ENCODE results near the gene POLR2F. TPM values are rescaled to one million over a fixed set of nuclear protein-coding genes. Genes with fewer than 3 reads are reported as not detected.
"Not testable (repeated sequence)": the region's sequence is repeated elsewhere in the genome, so short reads cannot be mapped to it uniquely, and the experiment has no call there.

POLR2F gene
- total RNA-seq, 1 donor from 2014 or later = 204 TPM

DNA sequence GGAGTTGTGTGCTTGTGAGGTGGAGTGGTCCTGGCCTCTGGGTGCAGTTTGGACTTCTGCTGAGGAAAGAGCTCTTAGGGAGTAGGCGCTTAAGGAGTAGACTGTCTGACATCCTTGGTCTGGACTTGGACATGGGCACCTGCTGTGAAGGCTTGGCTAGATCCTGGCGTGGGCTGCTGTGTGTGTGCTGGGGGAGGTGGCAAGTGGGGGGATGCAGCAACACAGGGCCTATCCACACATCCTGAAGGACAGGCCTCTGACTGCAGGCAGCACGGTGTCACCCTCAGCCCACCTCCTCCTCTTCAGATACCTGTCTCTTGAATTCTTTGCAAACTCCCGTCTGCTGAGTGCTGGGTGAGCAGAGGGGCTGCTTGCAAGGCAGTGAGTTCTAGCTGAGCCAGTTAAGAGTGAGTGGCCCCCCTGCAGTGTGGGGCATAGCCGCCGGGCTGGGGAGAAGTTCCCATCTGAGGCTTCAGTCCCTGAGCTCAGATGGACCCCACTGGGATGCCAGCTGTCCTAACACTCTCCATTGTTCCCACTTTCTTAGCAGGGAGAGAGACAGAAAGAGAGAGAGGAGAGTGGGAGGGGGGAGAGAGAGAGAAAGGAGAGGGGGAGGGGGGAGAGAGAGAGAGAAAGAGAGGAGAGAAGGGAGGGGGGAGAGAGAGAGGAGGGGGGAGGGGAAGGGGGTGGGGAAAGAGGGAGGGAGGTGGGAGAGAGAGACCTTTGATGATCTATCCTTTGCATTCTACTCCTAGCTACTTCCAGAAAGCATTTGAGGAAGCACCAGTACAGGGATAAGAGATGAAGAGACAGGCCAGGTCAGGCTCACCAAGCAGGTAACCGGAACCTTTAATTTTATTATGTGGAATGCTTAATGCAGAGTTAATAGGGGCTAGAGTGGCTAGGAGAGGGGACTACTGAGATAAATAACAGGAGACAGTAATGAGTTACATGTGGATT is 18.3 kb downstream of the POLR2F start:
- TF ChIP-seq, protein P1, sequence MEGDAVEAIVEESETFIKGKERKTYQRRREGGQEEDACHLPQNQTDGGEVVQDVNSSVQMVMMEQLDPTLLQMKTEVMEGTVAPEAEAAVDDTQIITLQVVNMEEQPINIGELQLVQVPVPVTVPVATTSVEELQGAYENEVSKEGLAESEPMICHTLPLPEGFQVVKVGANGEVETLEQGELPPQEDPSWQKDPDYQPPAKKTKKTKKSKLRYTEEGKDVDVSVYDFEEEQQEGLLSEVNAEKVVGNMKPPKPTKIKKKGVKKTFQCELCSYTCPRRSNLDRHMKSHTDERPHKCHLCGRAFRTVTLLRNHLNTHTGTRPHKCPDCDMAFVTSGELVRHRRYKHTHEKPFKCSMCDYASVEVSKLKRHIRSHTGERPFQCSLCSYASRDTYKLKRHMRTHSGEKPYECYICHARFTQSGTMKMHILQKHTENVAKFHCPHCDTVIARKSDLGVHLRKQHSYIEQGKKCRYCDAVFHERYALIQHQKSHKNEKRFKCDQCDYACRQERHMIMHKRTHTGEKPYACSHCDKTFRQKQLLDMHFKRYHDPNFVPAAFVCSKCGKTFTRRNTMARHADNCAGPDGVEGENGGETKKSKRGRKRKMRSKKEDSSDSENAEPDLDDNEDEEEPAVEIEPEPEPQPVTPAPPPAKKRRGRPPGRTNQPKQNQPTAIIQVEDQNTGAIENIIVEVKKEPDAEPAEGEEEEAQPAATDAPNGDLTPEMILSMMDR (IDR thresholded peaks at IDR 0.05) = no peak

DNA sequence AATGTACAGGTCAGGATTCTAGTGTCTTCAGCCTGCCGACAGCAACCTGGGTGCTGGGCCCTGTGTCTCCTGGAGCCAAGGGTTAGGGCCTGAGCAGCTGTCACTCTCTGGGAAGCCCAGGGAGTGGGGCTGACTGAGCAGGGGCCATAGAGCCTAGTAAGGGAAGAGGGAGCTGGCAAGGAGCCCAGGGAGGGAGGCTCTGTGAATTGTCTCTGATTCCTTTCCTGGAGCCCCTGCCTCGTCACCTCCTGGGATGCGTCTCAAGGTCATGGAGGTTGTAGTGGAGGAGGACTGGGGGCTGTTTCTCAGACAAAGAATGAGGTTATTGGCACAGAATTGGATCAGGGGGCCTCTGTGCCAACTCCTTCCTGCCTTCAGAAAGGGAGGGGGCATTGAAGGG is 19.0 kb downstream of the POLR2F start:
- Histone ChIP-seq H3K27me3 (no peaks in the 10 kb centered on the region), H3K4me1 (no peaks in the 10 kb centered on the region), H3K9me3 (no peaks in the 10 kb centered on the region), H3K27ac (no peak overlapping the region), H3K4me3 (no peak overlapping the region), H3K36me3 (peaks cover 13% of the 10 kb centered on the region in 2 donors)
- DNase-seq (ENCODE audit: low spot score in 2 of 2) = no peak
- intact Hi-C loops (cut with DNase I) = no loop called here
- TF ChIP-seq, protein P1 (IDR thresholded peaks at IDR 0.05) = no peak

More for the DNA sequence above, 18.3 kb downstream of the POLR2F start:
- no peaks in the 10 kb centered on the region for H3K27me3 ChIP-seq
- no peak for DNase-seq (ENCODE audit: low spot score in 2 of 2)
- H3K36me3 ChIP-seq = peaks cover 19 to 21% of the 10 kb centered on the region in 2 donors
- H3K27ac ChIP-seq = no peak overlapping the region
- intact Hi-C loops (cut with DNase I) = no loop called here
- H3K4me1 ChIP-seq = no peaks in the 10 kb centered on the region
- H3K9me3 ChIP-seq = no peaks in the 10 kb centered on the region
- no peak overlapping the region for H3K4me3 ChIP-seq

DNA sequence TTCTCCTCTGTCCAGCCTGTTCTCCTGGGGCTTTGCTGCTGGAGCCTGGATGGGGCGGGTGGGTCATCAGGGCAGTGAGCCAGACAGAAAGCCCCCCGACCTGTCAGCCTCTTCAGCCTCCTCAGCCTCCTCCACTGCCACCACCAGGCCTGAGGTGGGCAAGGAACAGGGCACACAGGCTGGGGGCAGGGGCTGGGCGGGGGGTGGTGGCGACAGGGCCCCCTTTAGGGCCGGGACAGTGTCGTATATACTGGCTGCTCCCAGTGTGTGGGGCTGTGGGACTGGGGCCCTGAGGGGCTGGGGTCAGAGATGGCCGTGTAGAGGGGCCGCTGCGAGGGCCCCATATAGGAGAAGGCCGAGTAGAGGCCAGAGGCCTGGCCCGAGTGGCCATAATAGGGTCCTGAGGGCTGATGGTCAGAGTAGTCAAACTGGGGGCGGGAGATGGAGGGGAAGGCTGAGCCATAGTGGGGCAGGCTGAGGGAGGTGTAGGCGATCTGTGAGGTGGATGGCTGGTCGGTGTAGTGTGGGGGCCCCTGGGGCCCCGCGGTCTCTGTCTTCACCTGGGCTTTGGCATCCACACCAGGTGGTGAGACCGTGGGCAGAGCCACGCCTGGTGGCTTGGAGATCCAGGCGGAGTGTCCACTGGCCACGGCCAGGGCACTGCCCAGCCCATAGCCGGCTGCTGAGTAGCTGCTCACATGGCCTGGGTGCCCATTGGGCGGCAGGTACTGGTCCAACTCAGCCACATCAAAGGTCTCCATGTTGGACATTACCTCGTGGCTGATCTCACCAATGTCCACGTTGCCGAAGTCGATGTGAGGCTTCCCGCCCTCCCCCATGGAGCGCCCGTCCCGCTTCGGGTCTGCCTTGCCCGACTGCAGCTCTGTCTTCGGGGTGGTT is 20.0 kb downstream of the POLR2F start:
- no peaks in the 10 kb centered on the region for H3K27me3 ChIP-seq

DNA sequence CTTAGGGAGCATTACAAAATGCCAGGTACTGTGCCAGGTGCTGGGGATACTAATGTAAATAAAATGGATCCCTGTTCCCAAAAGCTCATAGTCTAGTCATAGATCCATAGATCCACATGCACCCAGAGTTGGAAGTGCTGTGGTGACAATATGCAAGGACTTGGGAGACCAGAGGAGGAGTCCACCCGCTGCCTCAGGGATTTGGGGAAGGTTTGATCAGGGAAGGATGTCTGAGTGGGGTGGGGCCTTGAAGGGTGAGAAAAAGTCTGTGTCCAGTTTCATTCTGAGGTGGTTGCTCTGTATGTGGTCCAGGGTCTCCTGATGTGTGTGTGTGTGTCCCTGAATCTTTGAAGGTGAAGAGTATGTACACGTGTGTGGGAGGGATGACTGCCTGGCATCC is 21.7 kb downstream of the POLR2F start:
- Histone ChIP-seq H3K4me1 (no peaks in the 10 kb centered on the region), H3K36me3 (no peaks in the 10 kb centered on the region), H3K27ac (no peak overlapping the region), H3K27me3 (no peaks in the 10 kb centered on the region), H3K4me3 (no peak overlapping the region), H3K9me3 (no peaks in the 10 kb centered on the region)
- intact Hi-C loops (cut with DNase I) = no loop called here
- TF ChIP-seq, protein P1 (IDR thresholded peaks at IDR 0.05) = no peak
- no peak for DNase-seq (ENCODE audit: low spot score in 2 of 2)

More for the DNA sequence above, 20.0 kb downstream of the POLR2F start:
- Histone ChIP-seq H3K4me3 (no peak overlapping the region), H3K9me3 (no peaks in the 10 kb centered on the region), H3K36me3 (peaks cover 3% of the 10 kb centered on the region in 2 donors), H3K27ac (no peak overlapping the region), H3K4me1 (no peaks in the 10 kb centered on the region)
- TF ChIP-seq, protein P1 (IDR thresholded peaks at IDR 0.05) = no peak
- intact Hi-C loops (cut with DNase I) = no loop called here
- no peak for DNase-seq (ENCODE audit: low spot score in 2 of 2)

DNA sequence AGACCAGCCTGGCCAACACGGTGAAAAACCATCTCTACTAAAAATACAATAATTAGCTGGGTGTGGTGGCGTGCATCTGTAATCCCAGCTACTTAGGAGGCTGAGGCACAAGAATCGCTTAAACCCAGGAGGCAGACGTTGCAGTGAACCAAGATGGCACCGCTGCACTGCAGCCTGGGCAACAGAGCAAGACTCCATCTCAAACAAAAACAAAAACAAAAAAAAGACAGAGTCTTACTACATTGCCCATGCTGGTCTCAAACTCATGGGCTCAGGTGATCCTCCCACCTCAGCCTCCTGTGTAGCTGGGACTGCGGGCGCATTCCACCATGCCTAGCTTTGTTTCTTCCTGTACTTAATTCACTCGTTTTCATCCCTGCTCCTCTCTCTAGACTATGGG is 22.5 kb downstream of the POLR2F start:
- intact Hi-C loops (cut with DNase I); H3K4me3 ChIP-seq; H3K27ac ChIP-seq; H3K36me3 ChIP-seq; H3K27me3 ChIP-seq; H3K4me1 ChIP-seq; DNase-seq (ENCODE audit: low spot score in 2 of 2); H3K9me3 ChIP-seq: not testable (repeated sequence)

Data from ascending aorta (tissue), 2 donors.